ENCODE results near the gene SLC12A5.
A peak's percentile ranks its signal among the peaks of the same experiment; 100 is the strongest.

- TF ChIP-seq CTCF (conservative IDR thresholded peaks at IDR 0.05) (peak; percentile 54; the same call in 1 of the 2 replicates), ZFX (IDR thresholded peaks at IDR 0.05) (no peak)
Measured at GRCh38 chr20:46023148-46023484, 5.9 kb upstream of the SLC12A5 start.

Measured in C4-2B (cell line).